HepG2 (cell line): ENCODE results near the gene NEK9. TPM values are rescaled to one million over a fixed set of nuclear protein-coding genes. Genes with fewer than 3 reads are reported as not detected.

ENCODE experiments used
- BHLHE40 ChIP-seq: IDR thresholded peaks from 2 replicates; pipeline ENCODE4 v1.6.1; 2011; ENCODE audit warnings: low read length, improper control_type of control experiment
- CEBPZ ChIP-seq: IDR thresholded peaks from 2 replicates; pipeline ENCODE4 v1.6.1; 2012; ENCODE audit warnings: low read length, improper control_type of control experiment
- DNMT1 ChIP-seq: sonication (generic); formaldehyde crosslinking; IDR thresholded peaks from 2 replicates; pipeline ENCODE4 v1.5.1; 2020; ENCODE audit warnings: mild to moderate bottlenecking, missing genetic modification reagents
- KIAA2018 ChIP-seq: sonication (generic); formaldehyde crosslinking; IDR thresholded peaks from 2 replicates; pipeline ENCODE4 v1.5.0; 2020; ENCODE audit warnings: mild to moderate bottlenecking, missing genetic modification reagents, borderline replicate concordance
- PATZ1 ChIP-seq: sonication (generic); formaldehyde crosslinking; IDR thresholded peaks from 2 replicates; pipeline ENCODE4 v1.4.0; 2020; ENCODE audit warnings: missing genetic modification reagents
- PHF21A ChIP-seq: sonication (generic); formaldehyde crosslinking; IDR thresholded peaks from 2 replicates; pipeline ENCODE4 v1.5.0; 2020; ENCODE audit warnings: mild to moderate bottlenecking, missing genetic modification reagents
- PHF8 ChIP-seq: sonication (generic); formaldehyde crosslinking; IDR thresholded peaks from 2 replicates; pipeline ENCODE4 v1.5.0; 2020; ENCODE audit warnings: missing genetic modification reagents
- RFXAP ChIP-seq: sonication (generic); formaldehyde crosslinking; IDR thresholded peaks from 2 replicates; pipeline ENCODE4 v1.4.0; 2020; ENCODE audit warnings: missing genetic modification reagents, borderline replicate concordance
- SIN3B ChIP-seq: fragments of 150-350 bp; IDR thresholded peaks from 2 replicates; pipeline ENCODE4 v1.6.1; 2014; ENCODE audit warnings: low read length
- ZMAT5 ChIP-seq: sonication (generic); formaldehyde crosslinking; IDR thresholded peaks from 2 replicates; pipeline ENCODE4 v1.5.0; 2020; ENCODE audit warnings: mild to moderate bottlenecking, low read depth, missing genetic modification reagents, borderline replicate concordance
- ZNF235 ChIP-seq: sonication (generic); formaldehyde crosslinking; IDR thresholded peaks from 2 replicates; pipeline ENCODE4 v1.8.1; 2023; ENCODE audit warnings: mild to moderate bottlenecking, missing genetic modification reagents, borderline replicate concordance
- ZNF253 ChIP-seq: sonication (generic); formaldehyde crosslinking; IDR thresholded peaks from 2 replicates; pipeline ENCODE4 v1.8.0; 2022; ENCODE audit warnings: mild to moderate bottlenecking, missing genetic modification reagents, borderline replicate concordance
- ZNF343 ChIP-seq: sonication (generic); formaldehyde crosslinking; IDR thresholded peaks from 2 replicates; pipeline ENCODE4 v1.4.0; 2020; ENCODE audit warnings: mild to moderate bottlenecking, missing genetic modification reagents
- ZNF441 ChIP-seq: sonication (generic); formaldehyde crosslinking; IDR thresholded peaks from 2 replicates; pipeline ENCODE4 v1.7.0; 2021; ENCODE audit warnings: missing genetic modification reagents, borderline replicate concordance
- polyA plus RNA-seq, 8 experiments: library from polyadenylated mRNA; depleted of rRNA in 3 of 8; stranded (reverse) in 7 of 8; unstranded in 1 of 8; fragments of >200 nt; fragmentation: Illumina TruSeq in 4 of 8; extraction: Trizol in 4 of 8; gene quantifications; 2 replicates each; pipeline versions ENCODE4 v1.2.1 to v1.2.3, GENCODE V29; 2011 to 2016; ENCODE audit warnings: low read depth in 4 of 8, missing spikeins in 1 of 8, mixed read lengths in 1 of 8; ENCODE audit not compliant: insufficient read depth in 1 of 8
- total RNA-seq, 5 experiments: library from RNA; depleted of rRNA; stranded (reverse); fragments of >200 nt; fragmentation: Illumina TruSeq; extraction: Trizol; gene quantifications; 2 replicates each; pipeline ENCODE4 v1.2.3, GENCODE V29; 2016; ENCODE audit warnings: low read depth in 1 of 5

NEK9 gene
- total and polyA plus RNA-seq, 2 of the 13 experiments (the other 11 are each of a cell fraction or from before 2014, with no cell fraction given), result 16.5 to 27.3 TPM

- no peak for TF ChIP-seq KIAA2018
- 0 out of 2 replicates have a peak, but pooled peaks have one; percentile 42 for TF ChIP-seq ZNF253 (CRISPR knock-in tag)
- TF ChIP-seq ZNF235 (CRISPR knock-in tag), result no peak
- TF ChIP-seq ZNF343 (CRISPR knock-in tag), result 0 out of 2 replicates have a peak, but pooled peaks have one; percentile 27
- TF ChIP-seq RFXAP, result no peak; the same call in none of the 2 replicates
- no peak for TF ChIP-seq CEBPZ
- TF ChIP-seq DNMT1 (CRISPR knock-in tag), result no peak
- peak; percentile 26; the same call in 1 of the 2 replicates for TF ChIP-seq BHLHE40
- TF ChIP-seq SIN3B, result no peak
- peak; percentile 88 for TF ChIP-seq ZNF441 (CRISPR knock-in tag)
- peak; percentile 49 for TF ChIP-seq PATZ1 (CRISPR knock-in tag)
- no peak for TF ChIP-seq PHF21A (CRISPR knock-in tag)
- no peak for TF ChIP-seq ZMAT5 (CRISPR knock-in tag)
- TF ChIP-seq PHF8 (CRISPR knock-in tag), result peak; percentile 88
Observed at GRCh38 chr14:75050852-75051555, 75.8 kb downstream of the NEK9 start, which contains the start of gene MLH3 (continued).
